HG03108 (cell line): ENCODE measurements around the gene ZNF317.

Experiments
- ATAC-seq: cut with Tn5 transposase; IDR thresholded peaks from one replicate; pipeline ENCODE4 v1.9.1; 2021; ENCODE audit warnings: moderate library complexity; ENCODE audit not compliant: unreplicated experiment

ZNF317 gene

DNA sequence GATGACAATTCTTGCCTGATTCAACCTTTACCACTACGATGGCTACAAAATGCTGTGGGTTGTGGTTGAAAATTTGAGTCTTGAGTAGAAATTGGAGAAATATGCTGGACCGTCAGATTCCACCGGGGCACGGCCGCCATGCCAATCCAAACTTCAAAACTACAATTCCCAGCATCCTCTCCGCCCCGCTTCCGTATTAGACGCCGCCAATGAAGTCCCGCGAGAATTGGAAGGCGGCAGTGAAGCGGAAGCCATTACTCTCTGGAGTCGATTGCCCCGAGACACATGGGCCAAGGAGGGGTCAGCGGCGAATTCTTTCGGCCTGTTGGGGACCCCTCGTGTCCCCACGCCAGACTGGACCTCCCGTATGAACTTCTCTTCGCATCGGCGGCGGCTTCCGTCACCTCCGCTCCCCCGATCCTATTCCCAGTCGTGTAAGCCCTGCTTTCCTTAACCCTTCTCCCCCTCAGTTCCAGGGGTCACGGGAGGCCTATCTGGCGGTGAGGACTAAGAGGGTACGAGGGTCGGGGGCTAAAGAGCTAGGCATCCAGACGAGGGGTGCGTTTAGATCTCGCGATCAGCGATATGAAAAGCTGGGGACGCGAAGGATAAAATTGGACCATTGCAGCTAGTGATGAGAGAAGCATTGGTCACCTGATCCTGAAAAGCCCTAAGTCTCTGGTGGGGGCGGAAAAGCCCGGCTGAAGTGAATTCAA lies at the start of gene ZNF317:
TSS of gene ZNF317 (plus strand) at position 239 of the 716 bp plus-strand sequence. CDS start 15,620 bp downstream, outside the sequence.
- peak; percentile 90 for ATAC-seq

DNA sequence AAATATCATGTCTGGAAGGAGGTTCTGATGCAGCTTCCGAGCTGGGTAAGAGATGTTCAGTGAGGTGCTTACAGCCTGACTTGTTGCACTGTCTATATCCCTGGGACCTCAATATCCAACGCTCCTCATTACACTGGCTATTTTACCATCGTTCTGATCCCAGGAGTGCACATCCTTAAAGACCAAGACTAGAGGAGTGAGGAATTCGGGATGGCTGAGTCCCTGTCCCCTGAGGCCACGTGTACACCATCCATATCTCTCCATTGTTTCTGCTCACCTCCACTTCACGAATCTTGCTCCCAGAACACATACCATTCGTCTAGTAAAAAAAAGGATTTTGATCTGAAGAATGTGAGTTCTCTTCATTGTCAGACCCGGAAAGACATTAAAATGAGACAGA lies 32.8 kb upstream of the ZNF317 start, which contains the start of gene OR7G2:
TSS of gene OR7G2 (minus strand) at position 101 of the 400 bp plus-strand sequence. CDS start 4,232 bp downstream, outside the sequence.
- ATAC-seq: no peak

DNA sequence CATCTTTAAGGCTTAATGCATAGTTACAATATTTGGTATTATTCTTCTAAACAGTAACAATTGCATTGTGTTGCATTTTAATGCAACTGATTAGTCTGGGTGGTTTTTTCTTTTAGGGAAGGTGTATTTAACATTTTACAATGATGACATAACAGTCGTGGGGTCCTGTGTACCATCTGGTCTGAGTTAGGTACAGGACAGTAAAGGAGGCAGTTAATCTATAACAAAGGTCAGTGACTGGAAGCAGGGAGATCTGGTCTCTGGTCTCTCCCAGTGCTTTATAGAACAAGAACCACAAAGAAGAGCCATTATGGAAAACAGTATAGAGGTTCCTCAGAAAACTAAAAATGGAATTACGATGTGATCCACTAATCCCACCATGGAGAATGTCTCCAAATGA lies 30.2 kb upstream of the ZNF317 start:
- no peak for ATAC-seq

DNA sequence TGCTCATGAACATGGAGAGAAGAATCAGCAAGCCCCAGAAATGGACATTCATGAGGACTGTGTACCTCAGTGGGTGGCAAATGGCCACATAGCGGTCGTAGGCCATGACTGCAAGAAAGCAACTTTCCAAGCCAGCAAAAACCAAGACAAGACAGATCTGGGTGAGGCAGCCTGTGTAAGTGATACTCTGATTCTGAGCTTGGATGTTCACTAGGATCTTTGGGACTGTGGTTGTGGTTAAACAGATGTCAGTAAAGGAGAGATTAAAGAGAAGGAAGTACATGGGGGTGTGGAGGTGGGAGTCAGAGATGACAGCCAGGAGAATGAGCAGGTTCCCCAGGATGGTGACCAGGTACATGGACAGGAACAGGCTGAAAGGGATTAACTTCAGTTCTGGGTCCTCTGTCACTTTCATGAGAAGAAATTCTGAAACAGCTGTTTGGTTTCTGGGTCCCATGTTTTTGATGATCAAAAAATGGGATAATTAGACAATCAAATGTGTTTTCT lies 24.8 kb upstream of the ZNF317 start, which contains the start of gene OR7G1:
TSS of gene OR7G1 (minus strand) at position 457 of the 507 bp plus-strand sequence. CDS start at position 457, 0 bp downstream.
- ATAC-seq: no peak

DNA sequence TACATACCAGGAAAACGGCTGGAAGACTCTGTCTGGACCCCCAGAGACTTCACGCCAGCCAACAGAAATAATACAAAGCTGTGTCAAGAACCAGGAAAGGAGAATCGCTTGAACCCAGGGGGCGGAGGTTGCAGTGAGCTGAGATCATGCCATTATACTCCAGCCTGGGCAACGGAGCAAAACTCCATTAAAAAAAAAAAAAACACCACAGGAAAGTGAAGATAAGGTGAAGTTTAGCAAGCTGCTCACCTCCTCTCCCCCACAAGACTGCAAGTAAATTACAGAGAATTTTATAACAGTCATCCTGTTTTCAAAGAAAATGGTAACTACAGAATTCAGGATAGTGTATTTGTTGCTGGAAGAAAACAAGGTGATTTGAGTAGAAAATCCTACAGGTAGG lies 23.6 kb upstream of the ZNF317 start:
- ATAC-seq: no peak

DNA sequence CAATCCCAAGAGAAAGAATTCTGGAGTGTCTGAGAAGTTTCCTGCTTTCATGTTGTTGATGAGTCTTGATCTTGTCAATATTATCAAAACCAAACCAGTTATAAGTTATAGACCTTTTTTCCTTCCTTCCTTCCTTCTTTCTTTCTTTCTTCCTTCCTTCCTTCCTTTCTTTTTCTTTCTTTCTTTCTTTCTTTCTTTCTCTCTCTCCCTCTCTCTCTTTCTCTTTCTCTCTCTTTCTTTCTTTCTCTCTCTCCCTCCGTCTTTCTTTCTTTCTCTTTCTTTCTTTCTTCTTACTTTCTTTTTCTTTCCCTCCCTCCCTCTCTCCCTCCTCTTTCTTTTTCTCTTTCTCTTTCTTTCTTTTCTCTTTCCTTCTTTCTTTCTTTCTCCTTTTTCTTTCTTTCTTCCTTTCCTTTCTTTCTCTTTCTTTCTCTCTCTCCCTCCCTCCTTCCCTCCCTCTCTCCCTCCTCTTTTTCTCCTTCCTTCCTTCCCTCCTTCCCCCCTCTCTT lies 13.2 kb upstream of the ZNF317 start, which contains the start of gene OR7G3:
TSS of gene OR7G3 (minus strand) at position 51 of the 506 bp plus-strand sequence. CDS start at position 51, 0 bp downstream.
- ATAC-seq: no peak

DNA sequence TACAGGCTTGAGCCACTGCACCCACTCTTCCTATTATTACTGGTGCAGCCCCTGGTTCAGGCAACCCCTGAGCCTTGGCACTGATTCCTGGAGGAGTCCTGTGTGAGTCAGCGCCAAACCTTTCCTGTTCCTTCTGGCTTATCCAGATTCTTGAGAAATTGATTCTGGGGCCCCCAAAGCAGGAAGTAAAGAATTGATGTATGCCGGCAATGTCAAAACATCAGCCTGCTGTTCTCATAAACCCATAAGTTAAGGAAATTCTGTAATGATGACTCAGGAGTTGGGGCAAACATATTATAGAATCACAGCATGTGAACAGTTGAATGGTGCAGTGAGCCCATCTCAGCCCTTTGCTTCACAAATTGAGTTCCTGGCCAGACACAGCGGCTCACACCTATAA lies 12.0 kb upstream of the ZNF317 start:
- ATAC-seq: no peak

DNA sequence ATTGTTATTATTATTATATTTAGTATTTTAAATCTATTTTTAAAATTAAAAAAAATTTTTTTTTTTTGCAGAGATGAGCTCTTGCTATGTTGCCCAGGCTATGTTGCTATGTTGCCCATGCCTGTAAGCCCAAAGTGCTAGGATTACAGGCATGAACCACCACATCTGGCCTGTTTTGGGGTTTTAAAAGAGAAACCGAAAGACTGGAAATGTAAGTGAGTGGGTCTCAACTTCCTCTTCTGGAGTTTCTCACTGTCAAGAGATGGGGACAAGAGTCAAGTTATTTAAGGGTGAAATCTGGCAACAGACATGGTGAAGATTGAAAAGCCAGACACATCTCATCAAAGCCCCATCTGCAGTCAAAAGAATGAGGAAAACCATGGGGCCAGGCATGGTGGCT lies 9.2 kb upstream of the ZNF317 start:
- ATAC-seq: no peak

DNA sequence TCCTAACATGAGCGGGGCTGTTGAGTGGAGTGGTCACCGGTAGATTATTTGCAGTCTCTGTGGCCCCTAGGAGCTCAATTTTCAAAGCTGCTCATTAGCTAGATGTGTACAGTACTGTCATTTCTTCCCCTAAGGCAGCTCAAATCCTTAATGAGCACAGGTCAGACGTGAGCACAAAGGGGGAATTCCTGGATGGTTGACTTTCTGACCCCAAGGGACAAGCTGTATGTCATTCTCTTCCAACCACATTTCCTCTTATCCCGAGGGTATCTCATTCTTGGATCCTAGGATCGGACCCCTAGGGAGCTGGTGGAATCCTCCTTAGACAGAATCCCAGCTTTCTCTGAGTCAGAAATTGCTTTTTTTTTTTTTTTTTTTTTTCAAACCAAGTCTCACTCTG lies 7.8 kb upstream of the ZNF317 start:
- ATAC-seq: no peak

DNA sequence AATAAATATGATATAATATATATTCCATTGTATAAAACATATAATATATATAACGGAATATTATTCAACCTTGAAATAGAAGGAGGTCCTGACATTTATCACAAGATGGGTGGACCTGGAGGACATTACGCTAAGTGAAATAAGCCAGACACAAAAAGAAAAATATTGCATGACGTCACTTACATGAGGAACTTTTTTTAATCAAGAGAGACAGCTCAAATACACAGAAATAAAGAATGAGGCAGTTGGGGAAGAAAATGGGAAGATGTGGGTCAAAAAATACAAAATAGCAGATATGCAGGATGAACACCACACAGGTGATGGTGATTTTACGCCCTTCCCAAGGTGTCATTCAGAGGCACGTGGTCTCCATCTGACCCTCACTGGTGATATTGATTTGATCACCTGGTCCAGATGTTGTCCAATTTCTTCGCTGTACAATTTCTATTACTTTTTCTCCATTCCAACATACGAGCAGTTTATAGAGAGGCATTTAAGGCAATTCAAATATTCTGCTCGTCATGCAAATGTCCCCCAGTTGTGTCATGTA lies 513 bp upstream of the ZNF317 start:
- ATAC-seq: peak; percentile 13

DNA sequence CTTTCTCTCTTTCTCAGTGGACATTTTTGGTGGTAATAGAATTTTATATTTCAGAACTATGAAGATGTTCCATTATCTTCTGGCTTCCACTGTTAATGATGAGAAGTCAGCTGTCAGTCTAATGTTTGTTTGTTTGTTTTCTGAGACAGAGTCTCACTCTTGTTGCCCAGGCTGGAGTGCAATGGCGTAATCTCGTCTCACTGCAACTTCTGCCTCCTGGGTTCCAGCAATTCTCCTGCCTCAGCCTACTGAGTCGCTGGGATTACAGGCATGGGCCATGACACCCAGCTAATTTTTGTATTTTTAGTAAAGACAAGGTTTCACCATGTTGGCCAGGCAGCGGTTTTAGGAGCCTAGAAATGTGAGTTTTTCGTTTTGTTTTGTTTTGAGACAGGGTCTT lies 4.7 kb downstream of the ZNF317 start:
- ATAC-seq: no peak

DNA sequence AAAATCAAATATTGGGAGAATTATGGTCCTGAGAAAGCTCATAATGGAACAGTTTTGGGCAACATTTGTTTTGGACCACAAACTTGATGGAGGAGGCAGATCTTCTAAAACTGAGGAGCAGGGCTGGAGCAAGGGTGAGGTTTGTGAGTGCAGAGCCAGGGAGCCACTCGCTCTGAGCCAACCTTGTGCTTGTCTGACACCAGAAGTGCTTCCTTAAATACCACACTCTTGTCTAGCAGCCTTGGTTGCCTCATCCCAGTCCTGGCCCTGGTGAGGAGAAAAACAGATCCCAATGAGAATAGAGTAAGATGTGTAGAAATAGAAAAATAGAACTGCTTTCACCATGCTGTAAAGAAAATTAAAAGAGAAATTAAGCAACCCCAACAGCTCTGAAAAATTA lies 6.7 kb downstream of the ZNF317 start:
- ATAC-seq: no peak

DNA sequence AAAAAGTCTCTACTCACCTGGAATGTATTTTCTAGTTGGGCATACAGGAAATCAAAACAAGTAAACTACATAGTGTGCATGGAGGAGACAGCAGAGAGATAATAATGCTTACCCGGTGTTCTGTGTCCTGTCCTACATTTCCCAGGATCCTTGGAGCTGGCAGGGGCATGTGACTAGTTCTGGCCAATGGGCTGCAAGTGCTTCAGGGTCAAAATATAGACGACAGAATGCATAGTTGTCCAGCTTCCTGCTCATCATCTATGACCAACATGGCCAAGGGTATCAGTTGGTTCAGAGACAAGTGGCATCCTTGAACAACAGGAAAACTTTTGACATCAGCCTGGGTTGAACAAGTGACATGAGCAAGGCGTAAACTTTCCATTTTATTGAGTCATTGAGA lies 8.5 kb downstream of the ZNF317 start:
- no peak for ATAC-seq

DNA sequence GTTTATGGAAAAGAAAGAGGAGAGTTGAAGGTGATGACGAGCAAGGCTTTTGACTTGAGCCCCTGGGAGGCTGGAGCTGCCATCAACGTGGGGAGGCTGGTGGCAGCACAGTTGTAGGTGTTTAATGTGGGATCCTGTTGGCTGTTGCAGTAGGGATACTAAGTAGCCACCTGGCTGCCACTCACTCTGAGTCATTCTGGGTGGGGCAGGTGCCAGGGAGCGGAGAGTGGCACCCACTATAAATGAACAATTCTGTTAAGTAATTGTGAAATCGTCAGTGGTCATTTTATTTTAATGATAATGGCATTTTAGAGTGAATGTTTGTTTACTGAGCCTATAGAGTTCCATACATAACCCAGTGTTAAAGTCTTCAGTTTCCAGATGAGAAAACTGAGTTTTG lies 9.8 kb downstream of the ZNF317 start:
- no peak for ATAC-seq

DNA sequence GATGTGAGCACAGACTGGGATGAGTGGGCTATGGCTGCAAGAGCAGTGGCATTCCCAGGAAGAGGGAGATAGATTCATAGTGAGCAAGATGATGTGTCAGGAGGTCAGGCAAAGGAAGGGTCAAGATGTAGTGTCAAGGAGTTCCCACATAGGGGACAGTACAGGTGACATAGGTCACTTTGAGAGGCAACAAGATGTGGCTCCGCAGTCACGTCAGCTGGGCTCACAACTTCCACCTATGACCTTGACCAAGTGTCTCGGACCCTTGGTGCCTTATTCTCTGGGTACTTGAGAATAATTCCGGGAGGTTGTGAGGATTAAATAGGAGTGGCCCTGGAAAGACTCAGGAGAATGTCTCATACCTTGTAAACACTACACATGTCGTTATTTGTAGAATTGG lies 10.5 kb downstream of the ZNF317 start:
- no peak for ATAC-seq

DNA sequence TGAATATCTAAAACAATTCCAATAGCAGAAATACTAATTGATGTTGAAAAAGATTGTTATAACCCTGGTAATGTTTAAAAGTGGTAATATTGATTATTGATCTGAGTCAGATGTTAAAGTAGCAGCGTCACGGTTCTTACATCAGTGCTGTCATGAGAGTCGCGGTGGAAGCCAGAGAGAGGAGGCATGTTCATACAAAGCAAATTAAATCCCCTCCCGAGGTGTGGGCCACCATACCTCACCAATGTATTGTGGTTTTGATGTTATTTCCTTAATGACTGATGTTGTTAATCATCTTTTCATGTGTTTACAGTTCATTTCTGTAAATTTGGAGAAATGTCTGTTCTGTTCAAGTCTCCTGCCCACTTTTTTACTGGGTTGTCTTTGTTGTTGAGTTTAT lies 11.2 kb downstream of the ZNF317 start:
- no peak for ATAC-seq

DNA sequence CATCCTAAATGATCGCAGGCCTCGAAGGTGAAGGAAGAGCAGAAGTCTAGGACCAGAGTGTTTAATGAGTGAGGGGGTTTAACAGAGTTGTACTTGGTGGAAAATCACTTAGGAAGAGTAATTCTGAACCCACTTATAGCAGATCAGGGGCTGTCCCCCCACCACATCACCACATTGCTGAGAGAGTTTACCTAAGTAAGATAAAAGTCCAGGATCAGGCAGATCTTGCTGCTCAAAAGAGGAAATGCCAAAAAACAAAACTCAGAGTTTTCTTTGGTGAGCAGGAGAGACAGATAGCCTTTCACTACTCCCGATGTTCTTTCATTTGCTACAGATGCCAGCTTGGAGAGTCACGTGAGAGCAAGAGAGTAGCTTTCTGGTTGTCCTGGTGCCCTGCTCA lies 15.4 kb downstream of the ZNF317 start:
- ATAC-seq: no peak

DNA sequence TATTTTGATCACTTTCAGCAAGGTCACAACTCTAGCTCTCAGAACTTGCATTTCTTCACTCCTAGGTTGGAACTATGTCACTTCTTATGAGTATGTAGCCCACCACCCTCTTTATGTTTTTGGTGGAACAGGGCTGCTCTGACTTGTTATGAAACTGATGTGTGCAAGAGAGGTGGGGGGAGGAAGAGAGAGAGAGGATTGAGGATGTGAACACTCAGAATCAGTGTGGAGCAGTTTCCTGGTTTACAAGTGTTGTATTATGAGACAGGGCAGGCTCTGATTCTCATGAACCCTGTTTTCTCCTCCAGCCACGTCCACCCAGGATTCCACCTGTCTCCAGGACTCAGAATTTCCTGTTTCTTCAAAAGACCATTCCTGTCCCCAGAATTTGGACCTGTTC lies 16.1 kb downstream of the ZNF317 start:
- ATAC-seq: no peak

DNA sequence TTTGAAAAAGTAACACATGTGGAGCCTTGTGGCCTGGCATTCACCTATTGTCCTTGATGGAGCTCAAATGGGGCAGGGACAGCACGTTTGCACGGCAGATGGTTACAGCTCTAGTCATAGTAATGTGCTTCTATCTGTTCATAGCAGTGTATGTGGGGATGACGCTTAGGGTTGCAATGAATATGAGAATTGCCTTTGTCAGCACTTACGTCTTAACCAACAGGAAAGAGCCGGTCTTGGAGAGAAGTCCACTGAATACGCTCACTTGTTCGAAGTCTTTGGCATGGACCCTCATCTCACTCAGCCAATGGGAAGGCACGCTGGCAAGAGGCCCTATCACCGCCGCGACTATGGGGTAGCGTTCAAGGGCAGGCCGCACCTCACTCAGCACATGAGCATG lies 19.7 kb downstream of the ZNF317 start:
- ATAC-seq: no peak

DNA sequence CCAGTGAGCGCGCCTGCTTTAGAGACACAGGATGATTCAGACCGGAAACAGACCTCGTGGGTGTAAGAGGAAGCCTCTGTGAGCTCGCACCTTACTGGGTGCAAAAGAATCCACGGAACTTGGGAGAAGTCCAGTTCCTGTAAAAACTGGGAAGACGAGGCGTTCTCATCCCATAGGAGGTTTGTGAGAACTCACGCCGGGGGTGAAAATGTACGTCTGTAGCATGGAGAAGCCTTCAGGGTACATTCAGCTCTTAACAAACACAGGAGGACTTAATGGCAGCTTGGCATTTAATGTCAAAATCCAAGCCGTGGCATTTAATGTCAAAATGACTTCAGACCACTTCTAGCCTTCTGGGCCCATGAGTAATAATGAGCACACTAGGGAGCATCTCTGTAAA lies 21.2 kb downstream of the ZNF317 start:
- no peak for ATAC-seq

DNA sequence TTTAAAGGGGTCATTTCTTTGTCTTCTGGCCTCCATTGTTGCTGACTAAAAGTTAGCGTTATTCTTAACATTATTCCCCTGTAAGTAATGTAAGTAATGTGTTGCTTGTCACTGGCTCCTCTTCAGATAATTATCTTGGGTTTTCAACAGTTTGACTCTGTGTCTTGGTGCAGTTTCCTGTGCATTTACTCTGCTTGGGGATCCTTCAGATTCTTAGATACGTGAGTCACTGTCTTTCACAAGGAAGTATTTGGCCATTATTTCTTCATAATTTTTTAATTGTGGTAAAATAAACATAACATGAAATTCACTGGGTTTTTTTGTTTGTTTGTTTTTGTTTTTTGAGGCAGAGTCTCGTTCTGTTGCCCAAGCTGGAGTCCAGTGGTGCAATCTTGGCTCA lies 25.1 kb downstream of the ZNF317 start:
- ATAC-seq: no peak

DNA sequence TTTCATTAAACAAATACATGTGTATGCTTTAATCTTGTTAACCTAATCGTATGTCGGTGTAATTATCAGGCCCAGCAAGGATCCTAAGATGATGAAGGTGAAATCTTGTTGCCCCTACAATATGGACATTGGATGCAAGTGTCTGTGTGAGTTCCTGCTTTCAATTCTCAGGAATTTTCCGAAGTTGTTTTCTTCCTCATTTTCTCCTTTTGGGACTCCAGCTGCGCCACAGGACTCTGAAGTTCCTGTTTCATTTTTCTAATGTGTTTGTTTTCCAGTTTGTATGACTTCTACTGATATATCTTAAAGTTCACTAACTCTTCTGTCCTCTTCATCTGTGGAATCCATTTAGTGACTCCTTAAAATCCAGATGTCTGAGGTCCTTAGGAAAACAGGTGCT lies 26.6 kb downstream of the ZNF317 start:
- no peak for ATAC-seq
